Stomach (tissue), 4 donors: Measurements from ENCODE around the gene MID1.

Experiments
- EP300 ChIP-seq: sonication (generic); formaldehyde crosslinking; IDR thresholded peaks from one replicate; pipeline ENCODE4 v1.6.1; 2017; ENCODE audit warnings: antibody characterized with exemption
- POLR2A ChIP-seq, 4 donors: fragments of 450-650 bp; IDR thresholded peaks; one replicate each; pipeline ENCODE4 v1.6.1; 2016; ENCODE audit warnings: antibody characterized with exemption in 4 of 4, control low read depth in 2 of 4, mild to moderate bottlenecking in 1 of 4, moderate library complexity in 1 of 4
- POLR2AphosphoS5 ChIP-seq, 3 donors: sonication (generic); formaldehyde crosslinking; IDR thresholded peaks; one replicate each; pipeline ENCODE4 v1.6.1; 2016; ENCODE audit warnings: antibody characterized with exemption in 3 of 3
- TF ChIP-seq, protein P1 (sequence below), 7 experiments: fragments of 450-650 bp in 4 of 7; fragments of 200-600 bp in 3 of 7; sonication (generic) in 3 of 7; IDR thresholded peaks; one replicate each; pipeline ENCODE4 v1.5.1; 2016 to 2019; ENCODE audit warnings: antibody characterized with exemption in 7 of 7, control low read depth in 2 of 7, mild to moderate bottlenecking in 1 of 7

DNA sequence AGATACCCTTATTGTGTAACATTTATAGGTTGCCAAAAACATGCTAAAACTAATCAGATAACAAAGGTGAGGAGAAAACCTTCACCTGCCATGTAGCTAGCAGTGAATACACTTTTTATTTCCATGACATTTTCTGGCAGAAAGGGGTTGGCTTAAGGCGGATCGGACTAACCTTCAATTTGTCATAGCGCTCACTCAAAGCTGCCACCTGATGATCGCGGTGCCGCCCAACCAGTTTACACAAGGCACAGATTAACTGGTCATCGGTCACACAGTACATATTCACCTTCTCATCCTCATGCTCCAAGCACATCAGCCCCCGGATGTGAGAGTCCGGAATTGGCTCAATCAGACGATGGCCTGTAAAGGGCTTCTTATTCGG lies 53.7 kb downstream of the MID1 start:
- TF ChIP-seq POLR2A (IDR thresholded peaks at IDR 0.05), result no peak
- TF ChIP-seq, protein P1, sequence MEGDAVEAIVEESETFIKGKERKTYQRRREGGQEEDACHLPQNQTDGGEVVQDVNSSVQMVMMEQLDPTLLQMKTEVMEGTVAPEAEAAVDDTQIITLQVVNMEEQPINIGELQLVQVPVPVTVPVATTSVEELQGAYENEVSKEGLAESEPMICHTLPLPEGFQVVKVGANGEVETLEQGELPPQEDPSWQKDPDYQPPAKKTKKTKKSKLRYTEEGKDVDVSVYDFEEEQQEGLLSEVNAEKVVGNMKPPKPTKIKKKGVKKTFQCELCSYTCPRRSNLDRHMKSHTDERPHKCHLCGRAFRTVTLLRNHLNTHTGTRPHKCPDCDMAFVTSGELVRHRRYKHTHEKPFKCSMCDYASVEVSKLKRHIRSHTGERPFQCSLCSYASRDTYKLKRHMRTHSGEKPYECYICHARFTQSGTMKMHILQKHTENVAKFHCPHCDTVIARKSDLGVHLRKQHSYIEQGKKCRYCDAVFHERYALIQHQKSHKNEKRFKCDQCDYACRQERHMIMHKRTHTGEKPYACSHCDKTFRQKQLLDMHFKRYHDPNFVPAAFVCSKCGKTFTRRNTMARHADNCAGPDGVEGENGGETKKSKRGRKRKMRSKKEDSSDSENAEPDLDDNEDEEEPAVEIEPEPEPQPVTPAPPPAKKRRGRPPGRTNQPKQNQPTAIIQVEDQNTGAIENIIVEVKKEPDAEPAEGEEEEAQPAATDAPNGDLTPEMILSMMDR (IDR thresholded peaks at IDR 0.05), result no peak
- TF ChIP-seq POLR2AphosphoS5 (IDR thresholded peaks at IDR 0.05), result no peak
- TF ChIP-seq EP300, result no peak
